NCI-H1105 (cell line): ENCODE measurements around the gene CHST11.

ENCODE experiments used
- DNase-seq: peaks from one replicate; lab custom pipeline; 2025; lab: John Stamatoyannopoulos, UW

Gene CHST11

DNA sequence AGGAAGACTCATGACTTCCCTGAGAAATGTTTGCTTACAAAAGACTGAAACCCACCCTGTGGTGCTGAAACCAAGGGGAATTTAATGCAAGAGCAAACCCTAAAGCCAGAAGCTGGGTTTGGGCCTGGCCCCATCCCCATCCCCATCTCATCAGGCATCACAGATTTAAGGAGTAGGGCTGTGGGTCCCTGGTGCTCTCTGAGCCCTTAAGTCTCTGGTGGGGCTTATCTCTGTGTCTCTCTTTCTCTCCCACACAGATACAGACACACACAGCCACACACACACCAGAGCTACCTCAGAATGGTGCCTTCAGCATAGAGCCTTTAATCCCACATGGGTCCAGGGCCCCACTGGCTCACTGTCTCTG is 264.3 kb downstream of the CHST11 start:
- DNase-seq, result no peak

DNA sequence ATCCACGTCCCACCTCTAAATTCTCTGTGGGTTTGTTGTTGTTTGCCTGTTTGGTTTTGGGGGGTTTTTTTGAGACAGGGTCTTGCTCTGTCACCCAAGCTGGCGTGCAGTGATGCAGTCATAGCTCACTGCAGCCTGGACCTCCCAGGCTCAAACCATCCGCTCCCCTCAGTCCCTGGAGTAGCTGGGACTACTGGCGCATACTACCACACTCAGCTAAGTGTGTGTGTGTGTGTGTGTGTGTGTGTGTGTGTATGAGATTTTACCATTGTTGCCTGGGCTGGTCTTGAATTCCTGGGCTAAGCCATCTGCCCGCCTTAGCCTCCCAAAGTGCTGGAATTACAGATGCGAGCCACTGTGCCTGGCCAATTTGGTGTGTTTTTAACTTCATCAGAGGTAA is 265.2 kb downstream of the CHST11 start:
- DNase-seq, result no peak

DNA sequence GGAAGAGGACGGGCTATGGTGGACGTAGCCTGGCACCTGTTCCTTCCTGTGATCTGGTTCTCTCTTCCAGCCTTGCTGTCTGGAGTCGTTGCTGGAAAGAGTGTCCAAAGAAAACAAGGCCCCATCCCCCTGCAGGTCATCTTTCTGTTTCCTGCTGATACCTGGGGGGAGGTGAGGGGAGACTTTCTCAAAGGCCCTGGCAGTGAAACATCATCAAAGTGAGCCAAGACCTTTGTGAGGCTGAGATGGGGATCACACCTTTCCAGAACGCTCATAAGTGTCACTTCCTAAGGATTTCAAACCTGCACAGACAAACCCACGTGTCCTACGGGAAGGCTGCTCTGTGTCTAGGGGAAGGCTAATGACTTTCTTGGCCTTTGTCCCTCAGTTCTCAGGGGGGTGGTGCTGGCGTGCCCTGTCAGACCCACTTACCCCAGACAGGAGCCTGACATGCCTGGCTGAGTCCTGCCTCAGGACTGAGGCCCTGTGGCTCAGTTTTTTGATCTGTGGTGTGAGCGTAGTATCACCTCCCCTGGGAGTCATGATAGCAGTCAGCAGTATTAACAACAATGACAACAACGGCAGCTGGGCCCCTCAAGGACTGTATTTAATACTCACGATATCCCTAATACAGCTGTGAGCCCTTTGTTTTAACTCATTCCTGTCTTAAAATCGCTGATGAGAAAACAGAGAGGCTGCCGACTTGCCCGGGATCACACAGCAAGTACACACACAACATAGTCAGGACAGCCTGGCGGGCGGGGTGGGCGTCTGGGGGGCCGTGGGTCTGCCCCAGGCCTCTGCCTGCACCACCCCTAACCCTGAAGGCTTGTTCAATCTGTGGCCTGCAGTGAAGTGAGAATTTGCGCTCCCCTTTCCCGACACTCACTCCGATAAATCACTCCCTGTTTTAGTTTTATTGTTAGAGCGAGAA is 266.1 kb downstream of the CHST11 start:
- DNase-seq, result no peak

DNA sequence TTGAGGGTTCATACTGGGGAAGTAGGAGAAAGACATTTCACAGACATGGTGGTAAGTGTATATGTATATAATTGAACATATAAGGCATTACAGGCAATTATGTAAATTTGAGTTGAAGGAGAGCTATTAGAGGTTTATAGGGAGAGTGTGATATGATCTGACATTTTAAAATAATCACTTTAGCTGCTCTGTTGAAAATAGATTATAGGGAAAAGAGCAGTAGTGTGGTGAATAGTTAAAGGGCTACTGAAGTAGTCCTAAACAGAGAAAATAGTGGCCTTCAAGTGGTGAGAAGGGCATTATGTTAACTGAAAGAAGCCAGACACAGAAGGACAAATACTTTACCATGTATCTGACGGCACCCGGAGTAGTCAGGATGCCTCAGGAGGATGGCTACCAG is 267.1 kb downstream of the CHST11 start:
- no peak for DNase-seq

DNA sequence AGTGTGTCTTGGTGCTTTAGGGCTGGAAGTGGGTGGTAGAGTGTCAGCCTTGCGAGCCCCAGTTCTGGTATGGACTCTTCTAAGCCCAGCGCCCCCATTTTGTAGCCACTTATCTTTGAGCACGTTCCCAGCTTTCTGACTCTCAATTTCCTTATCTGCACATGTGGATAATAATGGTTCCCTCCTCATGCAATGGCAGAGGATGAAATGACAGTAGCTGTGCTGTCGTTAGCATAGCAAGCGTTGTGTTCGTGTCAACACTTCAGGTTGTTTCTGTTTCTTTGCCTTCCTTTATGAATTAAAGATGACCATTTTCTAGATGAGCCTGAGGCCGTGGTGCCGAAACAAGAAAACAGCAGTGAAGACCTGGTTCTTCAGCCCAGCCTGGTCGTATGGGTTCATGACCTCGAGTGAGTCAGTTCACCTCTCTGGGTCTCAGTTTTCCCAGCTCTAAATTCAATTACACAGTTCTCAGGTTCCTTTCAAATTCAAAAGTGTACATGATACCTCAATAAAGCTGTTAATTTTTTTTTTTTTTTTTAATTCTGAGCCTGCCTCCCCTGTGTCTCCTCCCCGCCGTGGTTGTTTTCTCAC is 268.3 kb downstream of the CHST11 start:
- DNase-seq, result no peak

DNA sequence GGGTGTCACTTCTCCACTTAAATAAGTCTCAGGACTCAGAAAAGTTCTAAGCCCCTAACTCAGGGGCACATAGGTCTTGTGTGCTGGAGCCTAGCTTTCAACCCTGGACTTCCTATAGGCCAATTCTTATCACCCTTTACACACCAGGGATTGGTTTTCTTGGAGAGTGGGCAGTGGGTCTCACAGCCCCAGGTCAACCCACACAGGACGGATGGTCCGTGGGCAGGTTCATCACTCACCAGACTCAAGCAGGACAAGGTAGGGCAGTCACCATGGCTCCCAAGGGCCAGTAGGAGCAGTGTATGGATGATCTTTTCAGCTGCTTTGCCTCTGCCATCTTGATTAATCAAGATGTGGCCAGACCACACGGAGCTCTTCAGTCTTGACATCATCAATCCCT is 268.9 kb downstream of the CHST11 start:
- DNase-seq, result no peak

DNA sequence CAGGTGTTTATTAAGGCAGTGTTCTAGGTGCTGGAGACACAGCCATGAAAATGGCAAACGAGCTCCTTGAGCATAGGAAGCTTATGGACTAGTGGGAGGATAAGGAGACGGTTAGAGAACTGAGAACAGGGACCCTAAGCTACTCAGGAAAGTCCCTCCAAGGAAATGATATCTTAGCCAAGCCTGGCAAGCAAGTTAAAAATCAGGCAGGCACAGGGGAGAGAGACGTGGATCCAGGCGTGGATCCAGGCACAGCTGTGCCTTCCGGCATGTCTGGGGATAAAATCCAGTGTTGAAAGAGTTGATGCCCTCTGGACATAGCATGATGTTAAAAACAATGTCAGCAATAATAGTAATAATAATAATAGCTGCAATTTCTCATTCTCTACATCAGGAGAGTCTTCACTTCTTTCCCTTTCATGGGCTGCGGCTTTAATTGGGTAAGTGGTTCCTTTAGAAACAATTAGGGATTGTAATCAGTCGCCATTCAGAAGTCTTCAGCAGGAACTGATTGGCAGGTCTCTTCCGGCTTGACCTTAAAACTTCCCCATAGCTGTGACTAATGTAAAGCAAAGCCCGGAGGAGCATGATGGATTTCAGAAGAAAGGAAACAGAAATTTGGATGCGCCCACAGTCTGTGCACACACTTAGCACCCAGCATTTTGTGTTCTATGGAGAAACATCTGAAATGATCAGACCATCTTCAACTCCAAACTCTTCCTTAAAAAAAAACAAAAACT is 271.1 kb downstream of the CHST11 start:
- no peak for DNase-seq

DNA sequence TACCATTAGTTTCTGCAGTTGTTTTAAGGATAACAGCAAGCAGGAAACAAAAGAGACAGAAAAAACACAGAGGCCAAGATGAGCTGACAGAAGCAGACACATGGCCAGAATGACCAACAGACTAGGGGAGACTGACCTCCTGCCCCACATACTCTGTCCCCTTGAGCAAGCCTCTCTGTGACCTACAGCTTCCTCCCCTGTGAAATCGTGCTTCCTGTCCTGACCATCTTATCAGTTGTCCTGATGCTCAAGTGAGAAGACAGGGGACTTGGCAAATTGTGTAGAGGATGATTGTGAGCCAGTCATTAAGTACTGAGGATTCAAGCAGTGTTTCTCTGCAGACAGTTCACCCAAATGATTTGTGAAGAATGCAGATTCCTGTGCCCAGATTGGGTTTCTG is 272.3 kb downstream of the CHST11 start:
- no peak for DNase-seq

DNA sequence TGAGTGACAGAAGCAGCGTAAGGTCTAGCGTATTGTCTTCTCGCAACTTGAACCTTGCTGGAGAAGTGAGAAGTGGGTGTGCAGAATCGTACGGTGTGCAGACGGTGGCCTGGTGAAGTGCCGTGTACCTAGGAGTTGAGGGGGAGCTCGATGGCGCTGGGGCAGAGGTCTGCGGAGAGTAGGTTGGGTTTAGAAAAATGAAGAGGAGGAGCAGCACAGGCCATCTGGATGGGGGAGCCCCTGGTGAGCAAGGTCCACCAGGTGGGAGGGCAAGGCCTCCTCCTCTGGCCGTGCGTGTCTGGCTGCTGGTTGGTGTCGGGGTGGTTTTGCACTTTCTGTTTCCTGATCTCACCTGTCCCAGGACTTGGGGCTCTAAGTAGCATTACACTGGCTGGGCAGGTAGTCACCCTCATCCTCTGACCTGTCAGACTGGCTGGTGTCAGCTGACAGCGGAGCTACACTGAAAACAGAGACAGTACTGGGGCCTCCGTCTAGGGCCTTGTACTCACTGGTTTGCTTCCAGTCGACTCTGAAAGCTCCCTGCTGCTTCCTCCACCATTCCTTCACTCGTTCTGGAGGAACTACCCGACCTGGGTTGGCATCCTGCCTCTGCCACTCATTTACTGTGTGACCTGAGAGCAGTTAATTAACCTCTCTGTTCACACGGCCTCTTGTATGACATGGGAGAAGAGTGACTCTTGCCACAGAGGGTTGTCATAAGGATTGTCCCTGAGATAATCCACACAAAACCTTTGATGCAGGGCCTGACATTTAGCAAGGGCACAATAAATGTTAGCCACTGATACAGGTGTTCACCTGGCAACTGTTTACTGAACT is 273.1 kb downstream of the CHST11 start:
- DNase-seq, result no peak

DNA sequence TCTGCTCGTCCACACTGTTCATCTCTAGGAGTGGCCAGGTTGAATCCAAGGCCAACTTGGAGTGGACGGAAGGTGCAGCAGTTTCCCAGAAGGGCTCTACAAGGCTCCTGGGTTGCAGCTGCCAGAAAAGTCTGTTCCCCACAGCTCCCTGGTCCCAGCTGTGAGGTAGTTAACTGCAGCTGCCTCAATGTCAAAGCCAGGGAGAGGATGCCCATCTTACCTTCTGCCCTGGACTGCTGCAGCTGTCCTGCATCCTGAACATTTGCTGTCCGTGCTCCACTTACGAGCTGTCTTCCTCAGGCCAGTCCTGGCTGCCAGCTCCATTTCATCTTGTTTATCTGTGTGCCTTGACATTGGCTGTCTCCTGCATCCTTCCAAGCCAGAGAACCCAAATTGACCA is 274.0 kb downstream of the CHST11 start:
- no peak for DNase-seq

DNA sequence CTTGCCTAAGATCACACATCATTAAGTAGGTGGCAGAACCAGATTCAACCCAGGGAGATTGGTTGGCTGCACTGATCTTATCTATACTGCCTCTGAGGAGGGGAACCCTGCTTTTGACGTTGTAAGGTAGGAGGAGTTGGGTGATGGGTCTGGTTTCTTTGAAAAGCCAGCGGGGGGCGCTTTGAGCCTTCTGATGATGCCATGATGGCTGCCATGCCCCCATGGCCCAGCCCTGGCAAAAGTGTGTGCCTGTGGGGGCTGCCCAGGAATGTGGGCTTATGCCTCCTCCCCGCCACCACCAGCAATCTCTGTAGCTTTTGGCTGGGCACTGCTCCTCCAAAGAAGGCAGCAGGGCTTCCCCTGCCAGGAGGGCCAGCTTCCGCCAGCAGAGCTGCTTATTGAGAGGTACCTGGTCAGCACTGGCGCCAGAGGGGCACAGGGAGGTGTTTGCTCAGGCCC is 277.0 kb downstream of the CHST11 start:
- no peak for DNase-seq

DNA sequence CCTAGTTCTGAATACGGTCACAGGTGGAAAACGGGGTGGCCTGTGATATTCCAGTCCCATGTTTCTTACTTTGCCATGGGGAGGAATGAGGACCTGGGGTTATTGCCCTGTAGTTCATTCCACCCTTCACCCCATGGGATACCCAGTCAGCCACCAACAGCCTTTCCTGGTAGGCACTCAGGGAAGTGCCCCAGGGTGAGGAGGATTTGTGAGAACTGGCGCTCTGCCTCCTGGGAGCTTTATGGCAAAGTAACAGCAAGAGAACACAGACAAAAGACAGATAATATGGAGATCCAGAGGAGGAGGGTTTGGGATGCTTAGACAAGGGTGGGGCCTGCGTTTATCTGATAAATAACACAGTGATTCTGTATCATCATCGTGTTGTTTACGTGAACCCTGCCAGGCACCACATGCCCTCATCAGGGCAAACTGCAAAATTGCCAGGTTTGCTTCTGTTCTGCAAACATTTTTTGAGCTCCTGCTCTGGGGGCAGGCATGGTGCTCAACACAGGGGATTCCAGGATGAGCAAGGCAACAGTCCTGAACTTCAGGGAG is 277.9 kb downstream of the CHST11 start:
- no peak for DNase-seq

DNA sequence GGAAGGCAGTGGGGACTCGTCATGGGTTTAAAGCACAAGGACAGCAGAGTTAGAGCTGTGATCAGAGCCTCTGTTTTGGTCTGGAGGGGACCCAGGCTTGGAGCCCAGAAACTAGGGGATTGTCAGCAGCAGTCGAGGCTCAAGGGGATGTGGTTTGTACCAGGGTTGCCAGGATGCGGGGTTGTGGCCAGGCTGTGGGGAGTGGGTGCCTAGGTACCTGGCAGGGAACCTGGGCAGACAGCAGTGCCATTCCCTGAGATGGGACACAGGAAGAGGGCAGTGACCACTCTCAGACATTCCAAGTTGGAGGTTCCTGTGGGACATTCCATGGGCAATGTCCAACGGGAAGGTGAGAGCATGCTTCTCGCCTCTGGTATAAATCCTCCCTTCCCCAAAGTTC is 279.1 kb downstream of the CHST11 start:
- DNase-seq, result no peak

DNA sequence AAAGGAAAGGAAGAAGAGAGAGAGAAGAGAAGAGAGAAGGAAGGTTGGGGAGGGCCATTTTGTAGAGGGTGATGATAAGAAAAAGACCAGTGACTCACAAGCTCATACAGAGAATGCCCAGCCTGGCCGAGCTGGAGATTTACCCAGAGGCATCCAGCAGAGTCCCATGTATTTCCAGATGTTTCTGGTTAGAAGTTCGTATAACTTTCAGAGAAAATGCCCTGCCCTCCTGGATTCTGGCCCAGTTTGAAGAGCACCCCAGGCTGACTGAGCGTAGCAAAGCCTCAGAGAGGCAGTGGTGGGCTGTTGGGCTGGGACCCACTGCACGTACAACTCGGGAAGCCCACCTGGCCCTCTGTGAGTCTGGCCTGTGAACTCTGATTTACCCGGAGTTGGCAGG is 279.6 kb downstream of the CHST11 start:
- no peak for DNase-seq

DNA sequence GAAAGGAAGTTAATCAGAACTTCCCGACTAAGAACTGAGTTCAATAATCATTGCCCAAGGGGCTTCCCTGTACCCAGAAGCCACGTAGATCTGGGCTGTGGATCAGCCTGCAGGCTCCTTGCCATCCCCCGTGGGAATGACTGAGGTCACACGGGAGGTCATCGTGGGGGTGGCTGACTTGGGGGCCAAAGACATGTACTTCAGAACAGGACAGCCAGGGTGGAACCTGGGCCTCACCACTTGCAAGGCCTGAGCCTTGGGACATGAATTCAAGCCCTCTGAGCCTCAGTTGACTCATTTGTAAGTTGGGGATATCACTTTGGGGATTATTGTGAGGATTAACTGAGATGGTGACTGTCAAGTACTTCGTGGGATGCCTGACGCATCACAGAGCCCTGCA is 280.4 kb downstream of the CHST11 start:
- no peak for DNase-seq

DNA sequence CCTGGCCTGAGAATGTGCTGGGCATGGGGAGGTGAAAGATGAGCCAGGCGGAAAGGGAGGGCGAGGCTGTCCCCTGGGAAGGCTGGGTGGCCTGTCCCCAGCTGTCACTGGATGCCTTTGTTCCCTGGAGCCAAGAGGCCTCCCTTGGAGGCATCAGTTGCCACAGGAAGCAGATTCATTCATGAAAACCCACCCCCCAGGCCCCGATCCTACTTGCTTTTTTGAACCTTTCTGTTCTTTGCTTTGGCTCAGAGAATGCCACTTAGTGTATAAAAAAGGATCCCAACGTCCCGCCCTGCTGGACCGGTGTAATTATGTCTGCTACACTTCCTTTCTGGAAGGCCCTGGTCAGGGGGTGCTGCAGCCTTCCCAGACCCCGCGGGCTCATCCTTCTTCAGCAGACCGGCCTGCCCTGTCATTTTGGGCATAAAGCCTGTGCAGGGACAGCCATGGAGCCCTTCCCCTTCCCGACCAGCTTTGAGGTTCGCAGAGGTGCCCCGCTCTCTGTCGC is 281.1 kb downstream of the CHST11 start:
- no peak for DNase-seq

DNA sequence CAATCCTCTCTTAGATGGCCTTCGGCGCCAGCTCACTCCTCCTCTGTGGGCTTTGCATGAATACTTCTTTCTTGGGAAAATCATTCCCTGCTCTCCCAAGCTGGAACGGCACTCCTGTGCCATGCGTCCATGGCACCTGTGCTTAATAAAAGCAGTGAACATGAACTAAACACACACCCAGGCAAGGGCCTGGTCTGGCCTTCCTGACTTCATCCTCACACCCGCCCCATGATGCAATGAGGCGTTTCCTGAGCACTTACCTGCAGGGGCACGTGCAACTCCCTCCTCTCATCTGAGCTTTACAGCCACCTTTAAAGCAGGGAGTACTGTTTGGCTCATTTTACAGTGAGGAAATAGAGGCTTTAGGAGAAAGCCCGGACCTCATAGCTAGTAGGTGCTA is 281.6 kb downstream of the CHST11 start:
- no peak for DNase-seq

DNA sequence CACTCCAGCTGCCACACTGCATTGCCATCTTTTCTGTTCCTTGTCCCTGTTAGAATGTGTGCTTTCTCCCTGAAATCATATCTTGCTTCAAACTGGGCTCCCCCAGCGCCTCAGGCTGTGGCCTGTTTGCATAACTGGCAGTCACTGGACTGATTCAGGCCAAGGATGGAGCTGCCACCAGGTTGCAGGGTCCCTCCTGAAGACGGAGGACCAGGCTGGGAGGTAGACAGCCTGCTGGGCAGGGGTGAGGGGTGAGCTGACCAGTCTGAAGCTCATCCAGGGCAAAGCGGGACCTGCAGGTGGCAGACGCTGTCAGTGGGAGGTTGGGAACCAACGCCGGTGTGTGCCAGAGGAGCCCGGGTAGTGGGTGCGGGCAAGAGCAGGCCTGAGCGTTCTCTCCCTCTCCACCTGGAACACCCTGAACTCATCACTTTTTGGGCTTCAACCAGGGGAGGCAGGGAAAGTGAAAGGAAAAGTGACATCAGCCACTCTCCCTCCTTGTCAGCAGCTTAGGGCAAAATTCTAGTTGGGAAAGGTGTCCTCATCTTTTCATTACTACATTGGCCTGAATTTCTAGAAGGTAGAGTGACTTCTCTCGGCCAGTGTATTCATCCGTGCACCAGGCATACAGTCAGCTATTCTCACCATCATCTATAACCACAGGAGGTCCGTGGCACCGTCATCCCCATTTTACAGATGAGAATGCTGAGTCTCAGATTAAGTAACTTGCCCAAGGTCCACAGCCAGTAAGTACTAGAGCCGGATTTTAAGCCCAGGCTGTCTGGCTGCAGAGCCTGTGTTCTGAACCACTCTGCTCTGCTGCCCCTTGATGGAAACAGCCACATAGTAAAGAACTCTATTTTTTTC is 282.3 kb downstream of the CHST11 start:
- no peak for DNase-seq

DNA sequence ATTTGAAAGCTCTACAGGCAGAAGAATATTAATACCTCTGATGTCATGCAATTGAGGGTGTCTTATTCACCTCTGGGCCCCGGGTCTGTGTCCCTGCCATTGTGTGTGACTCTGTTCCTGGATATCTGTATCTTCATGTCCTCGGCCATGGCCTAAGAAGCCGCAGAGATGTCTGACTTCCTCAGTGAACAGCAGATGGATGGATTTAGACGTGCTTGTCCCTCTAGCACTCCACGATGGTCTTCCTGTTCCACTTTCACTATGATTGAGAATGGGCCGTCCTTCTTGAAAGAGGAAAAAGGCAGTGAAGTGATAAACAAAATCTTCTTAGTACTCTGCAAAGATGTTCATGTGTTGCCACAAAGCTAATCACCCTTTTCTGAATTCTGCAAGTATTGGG is 283.9 kb downstream of the CHST11 start:
- DNase-seq, result no peak

DNA sequence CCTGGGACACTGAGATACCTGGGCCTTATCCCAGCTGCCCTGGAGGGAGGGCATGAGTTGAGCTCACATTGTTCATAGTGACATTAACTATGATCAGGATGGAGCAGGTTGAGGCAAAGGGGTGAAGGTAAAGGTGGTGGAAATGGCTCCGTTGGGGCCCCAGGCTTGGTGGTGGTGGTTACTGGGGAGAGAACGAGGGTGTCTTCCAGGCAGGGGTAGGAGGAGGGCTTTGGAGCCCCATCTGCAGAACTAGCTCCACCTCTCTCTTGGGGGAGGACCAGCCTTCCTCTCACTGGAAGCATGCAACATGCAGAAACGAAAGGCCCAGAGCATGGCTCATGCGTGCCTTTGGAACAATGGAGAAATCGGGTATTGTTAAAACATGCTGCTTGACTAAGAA is 284.3 kb downstream of the CHST11 start:
- DNase-seq, result no peak
